Gastrocnemius medialis (tissue), 4 donors: Measurements from ENCODE around the gene USH1C. TPM values are rescaled to one million over a fixed set of nuclear protein-coding genes. Genes with fewer than 3 reads are reported as not detected.

Experiments used
- ATAC-seq, 2 donors: fragments of 150-250 bp; one replicate each; pipeline ENCODE4 v1.9.1; 2016
- DNase-seq, 2 donors: peaks; one replicate each; pipeline ENCODE4 v3.0.0-alpha.2; 2019
- H3K27ac ChIP-seq, 4 donors: fragments of 200-600 bp; sonication (generic); 1 replicate in 1 of 4; 2 replicates in 3 of 4; pipeline ENCODE4 v1.5.1; 2016 to 2018; ENCODE audit warnings: mild to moderate bottlenecking in 2 of 4, moderate library complexity in 1 of 4
- H3K27me3 ChIP-seq, 3 donors: fragments of 200-600 bp; sonication (generic) in 2 of 3; 1 replicate in 1 of 3; 2 replicates in 2 of 3; pipeline versions ENCODE4 v1.5.1 to v1.6.0; 2016 to 2019; ENCODE audit warnings: mild to moderate bottlenecking in 1 of 3, moderate library complexity in 1 of 3
- H3K36me3 ChIP-seq, 2 donors: fragments of 200-600 bp; sonication (generic) in 1 of 2; one replicate each; pipeline ENCODE4 v1.5.1; 2017 to 2018
- H3K4me1 ChIP-seq, 2 donors: fragments of 200-600 bp; sonication (generic) in 1 of 2; one replicate each; pipeline ENCODE4 v1.5.1; 2016 to 2017; ENCODE audit warnings: mild to moderate bottlenecking in 2 of 2
- H3K4me3 ChIP-seq, 4 donors: fragments of 200-600 bp; sonication (generic) in 3 of 4; 1 replicate in 1 of 4; 2 replicates in 3 of 4; pipeline ENCODE4 v1.5.1; 2016 to 2019; ENCODE audit warnings: mild to moderate bottlenecking in 2 of 4
- H3K9me3 ChIP-seq, 3 donors: fragments of 200-600 bp; sonication (generic) in 2 of 3; 1 replicate in 1 of 3; 2 replicates in 2 of 3; pipeline ENCODE4 v1.5.1; 2016 to 2019
- CTCF ChIP-seq, 5 experiments: fragments of 450-650 bp in 3 of 5; fragments of 200-600 bp in 2 of 5; sonication (generic) in 2 of 5; IDR thresholded peaks in 4 of 5; conservative IDR thresholded peaks in 1 of 5; 1 replicate in 4 of 5; 2 replicates in 1 of 5; pipeline ENCODE4 v1.5.1; 2016 to 2019; ENCODE audit warnings: antibody characterized with exemption in 5 of 5, mild to moderate bottlenecking in 3 of 5, moderate library complexity in 3 of 5
- POLR2A ChIP-seq, 2 donors: fragments of 450-650 bp; IDR thresholded peaks; one replicate each; pipeline ENCODE4 v1.6.1; 2017; ENCODE audit warnings: antibody characterized with exemption in 2 of 2, mild to moderate bottlenecking in 2 of 2, moderate library complexity in 2 of 2
- in situ Hi-C, 4 donors: fragments of 200-750 bp; cut with MboI; loops; one replicate each; pipeline versions ENCODE4 v1.15.0 to v1.8.0; 2017; ENCODE audit warnings: low sequenced_read_pairs in 4 of 4
- intact Hi-C: fragments of 100-400 bp; cut with DNase I; formaldehyde crosslinking; loops from one replicate; pipeline ENCODE4 v1.15.1; 2023; ENCODE audit warnings: low total_unique reads
- total RNA-seq, 4 donors: library from RNA; depleted of rRNA; stranded (reverse); fragments of >200 nt; gene quantifications; one replicate each; pipeline versions ENCODE4 v1.1.0 to v1.2.3, GENCODE V29; 2016

Gene USH1C
- total RNA-seq, 4 donors from 2014 or later: 0.78 TPM; not detected in 3

GRCh38 chr11:17524221-17524620 lies 20.0 kb downstream of the USH1C start:
- Histone ChIP-seq H3K4me1 (no peaks in the 10 kb centered on the region), H3K27me3 (no peaks in the 10 kb centered on the region), H3K9me3 (no peaks in the 10 kb centered on the region), H3K4me3 (no peak overlapping the region), H3K36me3 (no peaks in the 10 kb centered on the region), H3K27ac (no peak overlapping the region)
- in situ Hi-C loops: loop anchor here in 3 of 4 donors (10.0 to 25.0 kb wide), 2 partner anchors 287 to 289 kb away; no protein-coding TSS in a partner anchor
- intact Hi-C loops: no loop called here
- no peak for DNase-seq
- ATAC-seq: no peak
- TF ChIP-seq CTCF (IDR thresholded peaks at IDR 0.05 in 4 of 5, conservative IDR thresholded peaks at IDR 0.05 in 1 of 5) (no peak), POLR2A (IDR thresholded peaks at IDR 0.05) (no peak)

- H3K27ac ChIP-seq: no peak overlapping the region
- intact Hi-C loops (no loop called here), in situ Hi-C loops (loop anchor here in 3 of 4 donors (10.0 to 25.0 kb wide), 2 partner anchors 285 to 288 kb away; no protein-coding TSS in a partner anchor)
- H3K9me3 ChIP-seq: no peaks in the 10 kb centered on the region
- no peaks in the 10 kb centered on the region for H3K4me1 ChIP-seq
- no peaks in the 10 kb centered on the region for H3K36me3 ChIP-seq
- ATAC-seq (no peak), DNase-seq (no peak)
- no peaks in the 10 kb centered on the region for H3K27me3 ChIP-seq
- TF ChIP-seq CTCF (IDR thresholded peaks at IDR 0.05 in 4 of 5, conservative IDR thresholded peaks at IDR 0.05 in 1 of 5) (no peak), POLR2A (IDR thresholded peaks at IDR 0.05) (no peak)
- H3K4me3 ChIP-seq: no peak overlapping the region
These were observed 21.6 kb downstream of the USH1C start for GRCh38 chr11:17522655-17523054.

GRCh38 chr11:17521106-17521900 lies 22.9 kb downstream of the USH1C start:
- in situ Hi-C loops: loop anchor here in 3 of 4 donors (10.0 to 25.0 kb wide), 2 partner anchors 284 to 287 kb away; no protein-coding TSS in a partner anchor

GRCh38 chr11:17519061-17519885 lies 24.9 kb downstream of the USH1C start:
- no peaks in the 10 kb centered on the region for H3K36me3 ChIP-seq
- no peaks in the 10 kb centered on the region for H3K27me3 ChIP-seq
- no peak overlapping the region for H3K27ac ChIP-seq
- no peak for TF ChIP-seq CTCF (IDR thresholded peaks at IDR 0.05 in 4 of 5, conservative IDR thresholded peaks at IDR 0.05 in 1 of 5)
- TF ChIP-seq POLR2A (IDR thresholded peaks at IDR 0.05): no peak
- no peaks in the 10 kb centered on the region for H3K9me3 ChIP-seq
- in situ Hi-C loops (loop anchor here in 2 of 4 donors (25.0 kb wide), 1 partner anchor 282 kb away; no protein-coding TSS in a partner anchor), intact Hi-C loops (no loop called here)
- ATAC-seq: no peak
- H3K4me1 ChIP-seq: no peaks in the 10 kb centered on the region
- H3K4me3 ChIP-seq: no peak overlapping the region
- no peak for DNase-seq

More at GRCh38 chr11:17521106-17521900, 22.9 kb downstream of the USH1C start:
- H3K27ac ChIP-seq: no peak overlapping the region
- H3K27me3 ChIP-seq: no peaks in the 10 kb centered on the region
- no peak overlapping the region for H3K4me3 ChIP-seq
- H3K36me3 ChIP-seq: no peaks in the 10 kb centered on the region
- no peaks in the 10 kb centered on the region for H3K4me1 ChIP-seq
- no peaks in the 10 kb centered on the region for H3K9me3 ChIP-seq
- DNase-seq (no peak), ATAC-seq (no peak)
- TF ChIP-seq POLR2A (IDR thresholded peaks at IDR 0.05) (no peak), CTCF (IDR thresholded peaks at IDR 0.05 in 4 of 5, conservative IDR thresholded peaks at IDR 0.05 in 1 of 5) (no peak)
- intact Hi-C loops: no loop called here
